GM19238 (cell line): ENCODE data around the gene ADGRL3.

ENCODE experiments used
- DNase-seq: peaks from one replicate; pipeline ENCODE4 v3.0.0; 2011; ENCODE audit warnings: low spot score; ENCODE audit not compliant: insufficient read length

The ADGRL3 gene

GRCh38 chr4:62075089-62075488, 875.0 kb downstream of the ADGRL3 start:
- DNase-seq: no peak

GRCh38 chr4:62075521-62075920, 875.4 kb downstream of the ADGRL3 start:
- DNase-seq: no peak

DNA sequence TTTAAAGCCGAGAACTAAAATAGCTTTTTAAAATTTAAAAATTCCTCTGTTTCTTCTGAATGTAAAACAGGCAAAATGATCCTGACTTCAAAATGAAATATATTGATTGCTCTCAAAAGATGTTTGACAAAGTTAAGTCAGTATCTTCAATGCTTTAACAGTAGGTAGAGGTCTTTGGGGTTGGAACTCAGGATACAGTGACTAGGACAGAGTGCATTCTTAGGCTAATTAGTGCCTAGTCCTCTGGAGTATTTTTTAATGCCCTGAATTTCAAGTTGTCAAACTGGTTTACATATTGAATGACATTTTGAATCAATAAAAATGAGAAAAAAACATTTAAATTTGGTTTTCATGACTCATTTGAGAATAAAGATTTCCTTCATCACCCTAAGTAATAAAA, 877.3 kb downstream of the ADGRL3 start:
- DNase-seq: no peak

DNA sequence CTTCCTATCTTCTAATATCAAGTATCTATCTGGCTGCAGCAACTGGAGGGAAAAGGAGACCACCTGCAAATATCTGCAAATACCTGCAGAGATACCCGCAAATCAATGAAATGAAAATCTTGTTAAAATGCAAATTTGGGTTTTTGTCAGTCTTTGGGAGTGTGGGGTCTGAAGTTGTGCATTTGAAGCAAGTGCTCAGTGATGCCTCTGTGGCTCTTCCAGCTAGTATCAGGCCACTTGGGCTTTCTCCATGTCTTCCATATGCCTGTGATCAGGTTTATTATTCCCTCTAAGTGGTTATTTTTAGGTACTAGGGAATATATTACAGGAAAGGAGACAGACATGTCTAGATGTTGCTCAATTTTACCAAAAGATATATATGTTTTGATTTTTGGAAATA, 880.3 kb downstream of the ADGRL3 start:
- DNase-seq: no peak

GRCh38 chr4:62087706-62088105, 887.6 kb downstream of the ADGRL3 start:
- no peak for DNase-seq

- no peak for DNase-seq
Observed at GRCh38 chr4:62093735-62094134, 893.6 kb downstream of the ADGRL3 start.

DNA sequence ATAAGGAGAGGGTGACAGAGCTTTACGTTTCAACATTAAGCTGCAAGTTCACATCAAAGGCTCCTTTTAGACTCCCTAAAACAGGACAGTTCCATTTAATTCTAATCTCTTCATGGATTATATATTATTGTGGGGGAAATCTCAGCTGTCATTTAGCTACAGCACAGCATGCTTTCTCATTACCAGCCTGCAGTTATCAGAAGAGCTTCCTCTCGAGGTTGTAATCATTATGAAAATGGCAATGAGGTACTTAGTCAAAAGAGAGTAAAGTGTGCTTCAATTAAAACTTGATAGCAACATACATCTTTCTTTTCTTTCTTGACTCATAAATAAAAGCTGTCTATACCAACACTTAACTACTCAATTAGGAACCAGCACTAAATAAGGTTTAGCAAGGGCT, 896.8 kb downstream of the ADGRL3 start:
- no peak for DNase-seq

DNA sequence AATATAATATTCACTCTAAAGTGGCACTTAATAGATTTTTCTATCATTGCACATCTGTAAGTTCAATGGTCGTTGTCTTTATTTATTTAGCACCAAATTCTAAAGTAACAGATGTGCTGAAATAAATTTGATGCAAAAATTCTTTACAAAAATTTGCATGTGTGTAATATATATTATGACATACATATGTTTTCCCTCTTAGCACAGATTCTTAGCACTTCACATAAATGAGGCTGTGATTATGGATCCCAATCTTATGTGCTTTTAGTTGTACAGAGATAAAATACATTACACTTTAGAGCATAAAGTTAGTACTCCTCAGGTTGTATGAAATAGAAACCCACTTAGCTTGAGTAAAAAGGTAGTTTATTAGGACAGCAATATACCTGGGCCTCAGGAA, 915.1 kb downstream of the ADGRL3 start:
- no peak for DNase-seq

DNA sequence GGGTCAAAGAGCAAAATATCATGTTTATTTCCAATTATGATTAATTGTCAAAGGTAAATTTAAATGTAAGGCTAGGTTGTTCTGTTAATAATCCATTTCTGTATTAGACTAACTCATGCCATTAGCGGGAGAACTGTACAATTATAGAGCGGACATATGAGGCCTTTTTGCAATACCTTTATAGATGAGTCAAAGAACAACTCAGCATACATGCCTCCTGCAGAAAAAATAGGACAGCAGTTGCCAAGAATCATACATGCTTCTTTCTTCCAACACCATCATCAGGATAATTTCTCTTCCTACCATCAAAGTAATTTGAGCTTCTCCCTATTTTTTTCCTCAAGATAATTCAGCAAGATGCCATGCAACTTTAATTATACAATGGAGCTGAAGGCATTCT, 917.8 kb downstream of the ADGRL3 start:
- DNase-seq: no peak

- DNase-seq: no peak
Observed at GRCh38 chr4:62118558-62118957, 918.4 kb downstream of the ADGRL3 start.

DNA sequence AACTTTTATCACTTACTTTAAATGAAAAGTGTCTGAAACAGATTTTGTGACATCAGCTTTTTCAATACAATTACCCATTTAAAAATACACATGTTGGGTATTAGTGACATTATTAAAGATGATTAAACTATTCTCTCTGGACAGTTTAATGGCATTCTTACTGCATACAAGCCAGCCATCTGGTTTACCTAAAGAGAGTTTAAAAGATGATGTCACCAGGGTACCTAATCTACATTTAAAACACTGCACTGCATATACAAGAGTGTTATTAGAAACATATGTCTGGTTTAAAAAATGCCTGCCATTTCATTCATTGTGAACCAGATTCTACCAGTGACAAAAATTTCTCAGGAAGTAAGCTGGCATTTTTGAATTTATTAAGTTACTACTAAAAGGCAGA, 919.1 kb downstream of the ADGRL3 start:
- no peak for DNase-seq

DNA sequence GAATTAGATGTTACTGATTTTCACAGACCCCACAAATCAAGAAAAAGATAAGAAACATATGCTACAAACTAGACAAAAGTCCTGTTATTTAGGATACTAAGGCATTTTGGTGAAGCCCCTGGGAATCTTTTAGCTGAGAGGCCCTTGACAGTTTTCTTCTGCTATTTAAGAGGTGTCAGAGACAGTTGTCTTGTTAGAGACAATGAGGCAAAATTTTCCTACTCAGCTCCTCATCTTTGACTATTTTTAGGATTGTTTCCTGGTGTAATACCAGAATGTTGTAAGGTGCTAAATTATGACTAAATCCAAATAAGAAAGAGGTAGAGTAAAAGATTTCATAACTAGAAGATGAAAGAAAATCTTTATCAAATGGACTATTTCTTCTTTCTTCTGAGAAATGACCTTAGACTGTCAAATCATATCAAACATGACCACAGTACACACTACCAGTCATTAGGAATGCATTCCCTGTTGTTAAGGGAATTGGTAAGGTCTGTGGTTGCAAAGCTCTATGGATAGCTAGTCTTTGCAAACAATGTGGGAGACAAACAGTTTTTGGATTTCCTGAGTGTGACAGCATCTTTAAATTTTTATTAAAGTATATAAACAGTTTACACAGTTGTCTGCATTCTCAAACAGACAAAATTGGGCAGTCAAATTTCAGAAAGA, 926.1 kb downstream of the ADGRL3 start:
- DNase-seq: no peak
